BE2C (cell line): ENCODE data around the gene ASPG.

Source experiments
- DNase-seq: peaks from one replicate; pipeline ENCODE4 v3.0.0-alpha.2; 2020
- H3K27me3 ChIP-seq: fragments of 250-450 bp; sonication (Bioruptor Pico); 2 replicates; pipeline ENCODE4 v1.5.1; 2020; ENCODE audit warnings: mild to moderate bottlenecking
- H3K36me3 ChIP-seq: fragments of 250-450 bp; sonication (Bioruptor Pico); 2 replicates; pipeline ENCODE4 v1.5.1; 2020; ENCODE audit warnings: mild to moderate bottlenecking
- H3K4me1 ChIP-seq: fragments of 250-450 bp; sonication (Bioruptor Pico); 2 replicates; pipeline ENCODE4 v1.5.1; 2020
- H3K4me3 ChIP-seq: 2 replicates; pipeline ENCODE4 v1.5.1; 2011; ENCODE audit warnings: low read depth, low read length
- H3K9me3 ChIP-seq: fragments of 250-450 bp; sonication (Bioruptor Pico); 2 replicates; pipeline ENCODE4 v1.5.1; 2020
- TF ChIP-seq, protein P1 (sequence below): IDR thresholded peaks from 2 replicates; pipeline ENCODE4 v1.5.1; 2012; ENCODE audit warnings: mild to moderate bottlenecking, low read depth, low read length

Gene ASPG

DNA sequence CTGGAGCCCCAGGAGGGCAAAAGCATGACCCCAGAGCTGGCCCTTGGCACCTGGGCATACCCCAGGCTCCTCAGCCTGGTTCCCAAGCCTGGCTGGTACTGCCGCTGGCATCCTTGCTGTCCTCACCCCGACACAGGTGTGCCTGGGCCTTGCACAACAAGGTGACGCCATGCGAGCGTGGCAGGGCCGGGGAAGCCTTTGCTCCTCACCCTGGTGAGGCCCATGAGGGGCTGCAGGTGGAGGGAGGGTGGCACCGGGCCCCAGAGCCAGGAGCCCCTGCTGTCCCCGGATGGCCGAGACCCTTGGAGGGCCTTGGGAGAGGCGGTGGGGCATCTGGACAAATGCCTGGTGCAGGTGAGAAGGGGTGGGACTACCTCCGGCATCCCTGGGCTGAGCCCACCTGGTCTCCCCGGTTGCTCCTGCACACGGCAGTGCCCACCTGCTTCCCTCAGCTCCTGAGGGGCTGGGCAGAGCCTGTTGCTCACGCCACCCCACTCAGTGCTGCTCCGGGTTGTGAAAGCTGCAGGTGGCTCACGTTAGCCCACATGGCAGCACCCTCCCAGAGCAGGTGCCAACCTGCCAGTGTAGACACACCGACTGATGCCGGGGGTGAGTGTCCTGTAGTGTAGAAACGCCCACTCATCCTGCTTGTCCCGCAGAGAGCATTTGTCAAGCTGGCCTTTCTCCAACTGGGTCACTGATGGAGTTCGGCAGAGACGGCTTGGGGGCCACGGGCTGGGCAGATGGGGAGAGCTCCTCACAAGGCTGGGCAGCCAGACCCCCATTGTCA is 28.3 kb downstream of the ASPG start:
- TF ChIP-seq, protein P1, sequence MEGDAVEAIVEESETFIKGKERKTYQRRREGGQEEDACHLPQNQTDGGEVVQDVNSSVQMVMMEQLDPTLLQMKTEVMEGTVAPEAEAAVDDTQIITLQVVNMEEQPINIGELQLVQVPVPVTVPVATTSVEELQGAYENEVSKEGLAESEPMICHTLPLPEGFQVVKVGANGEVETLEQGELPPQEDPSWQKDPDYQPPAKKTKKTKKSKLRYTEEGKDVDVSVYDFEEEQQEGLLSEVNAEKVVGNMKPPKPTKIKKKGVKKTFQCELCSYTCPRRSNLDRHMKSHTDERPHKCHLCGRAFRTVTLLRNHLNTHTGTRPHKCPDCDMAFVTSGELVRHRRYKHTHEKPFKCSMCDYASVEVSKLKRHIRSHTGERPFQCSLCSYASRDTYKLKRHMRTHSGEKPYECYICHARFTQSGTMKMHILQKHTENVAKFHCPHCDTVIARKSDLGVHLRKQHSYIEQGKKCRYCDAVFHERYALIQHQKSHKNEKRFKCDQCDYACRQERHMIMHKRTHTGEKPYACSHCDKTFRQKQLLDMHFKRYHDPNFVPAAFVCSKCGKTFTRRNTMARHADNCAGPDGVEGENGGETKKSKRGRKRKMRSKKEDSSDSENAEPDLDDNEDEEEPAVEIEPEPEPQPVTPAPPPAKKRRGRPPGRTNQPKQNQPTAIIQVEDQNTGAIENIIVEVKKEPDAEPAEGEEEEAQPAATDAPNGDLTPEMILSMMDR: no peak
- Histone ChIP-seq H3K9me3 (no peaks in the 10 kb centered on the region), H3K4me3 (no peak overlapping the region), H3K36me3 (no peaks in the 10 kb centered on the region), H3K4me1 (no peaks in the 10 kb centered on the region; the same call in 1 of the 2 replicates), H3K27me3 (peaks cover 21% of the 10 kb centered on the region)
- peak; percentile 8 for DNase-seq

DNA sequence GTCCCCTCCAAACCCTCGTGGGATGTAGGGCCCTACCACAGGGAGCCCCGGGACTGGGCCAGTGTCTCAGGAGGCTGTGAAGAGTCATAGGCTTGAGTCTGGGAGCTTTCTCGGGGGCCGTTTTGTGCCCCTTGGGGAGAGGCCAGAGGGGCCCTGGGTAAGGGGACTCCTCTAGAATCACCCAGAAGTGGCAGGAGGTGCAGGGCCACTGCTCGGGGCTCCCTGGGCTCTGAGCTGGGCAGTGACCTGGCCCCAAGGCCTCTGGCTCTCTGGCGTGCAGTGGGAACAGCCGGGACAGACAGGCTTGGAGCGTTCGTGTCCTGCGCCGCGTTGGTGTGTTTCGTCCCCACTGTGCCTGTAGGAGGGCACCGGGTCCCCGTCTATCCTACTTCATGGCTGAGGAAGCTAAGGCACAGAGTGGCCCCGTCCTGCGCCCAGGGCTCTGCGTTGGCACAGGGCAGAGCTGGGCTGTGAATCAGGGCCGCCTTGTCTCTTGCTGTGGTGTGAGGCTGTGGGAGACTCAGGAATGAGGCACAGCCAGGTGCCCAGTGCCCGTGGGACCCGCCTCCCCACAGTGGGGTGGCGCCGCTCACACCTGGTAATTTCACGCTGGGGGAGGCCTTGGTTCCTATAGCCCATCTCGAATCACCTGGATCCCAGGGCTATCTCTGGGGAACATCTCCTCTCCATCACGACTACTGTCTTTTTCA is 29.1 kb downstream of the ASPG start:
- TF ChIP-seq, protein P1: no peak
- no peak for DNase-seq

DNA sequence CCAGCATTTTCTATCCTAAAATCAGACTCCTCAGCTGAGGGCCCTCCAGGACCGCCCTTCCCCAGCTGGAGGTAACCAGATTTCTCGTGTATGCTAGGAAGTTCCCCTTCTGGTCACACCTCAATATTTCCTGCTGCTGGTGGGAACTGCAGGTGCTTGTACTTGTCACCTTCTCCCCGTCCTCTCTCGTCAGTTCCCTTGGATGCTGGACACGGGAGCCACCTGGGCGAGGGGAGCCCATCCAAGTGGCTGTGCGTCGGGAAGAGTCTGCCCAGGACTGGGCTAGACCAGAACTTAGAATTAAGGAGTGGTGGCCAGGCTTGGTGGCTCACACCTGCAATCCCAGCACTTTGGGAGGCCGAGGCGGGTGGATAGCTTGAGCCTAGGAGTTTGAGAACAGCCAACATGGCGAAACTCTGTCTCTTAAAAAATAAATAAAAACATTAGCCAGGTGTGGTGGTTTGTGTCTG is 29.7 kb downstream of the ASPG start:
- no peaks in the 10 kb centered on the region; the same call in 1 of the 2 replicates for H3K4me1 ChIP-seq
- no peak overlapping the region for H3K4me3 ChIP-seq
- TF ChIP-seq, protein P1: no peak
- H3K27me3 ChIP-seq: peaks cover 21% of the 10 kb centered on the region
- H3K9me3 ChIP-seq: no peaks in the 10 kb centered on the region
- no peaks in the 10 kb centered on the region for H3K36me3 ChIP-seq
- no peak for DNase-seq

More for the DNA sequence above, 29.1 kb downstream of the ASPG start:
- H3K4me3 ChIP-seq: no peak overlapping the region
- H3K27me3 ChIP-seq: peaks cover 21% of the 10 kb centered on the region
- no peaks in the 10 kb centered on the region; the same call in 1 of the 2 replicates for H3K4me1 ChIP-seq
- H3K9me3 ChIP-seq: no peaks in the 10 kb centered on the region
- H3K36me3 ChIP-seq: no peaks in the 10 kb centered on the region

DNA sequence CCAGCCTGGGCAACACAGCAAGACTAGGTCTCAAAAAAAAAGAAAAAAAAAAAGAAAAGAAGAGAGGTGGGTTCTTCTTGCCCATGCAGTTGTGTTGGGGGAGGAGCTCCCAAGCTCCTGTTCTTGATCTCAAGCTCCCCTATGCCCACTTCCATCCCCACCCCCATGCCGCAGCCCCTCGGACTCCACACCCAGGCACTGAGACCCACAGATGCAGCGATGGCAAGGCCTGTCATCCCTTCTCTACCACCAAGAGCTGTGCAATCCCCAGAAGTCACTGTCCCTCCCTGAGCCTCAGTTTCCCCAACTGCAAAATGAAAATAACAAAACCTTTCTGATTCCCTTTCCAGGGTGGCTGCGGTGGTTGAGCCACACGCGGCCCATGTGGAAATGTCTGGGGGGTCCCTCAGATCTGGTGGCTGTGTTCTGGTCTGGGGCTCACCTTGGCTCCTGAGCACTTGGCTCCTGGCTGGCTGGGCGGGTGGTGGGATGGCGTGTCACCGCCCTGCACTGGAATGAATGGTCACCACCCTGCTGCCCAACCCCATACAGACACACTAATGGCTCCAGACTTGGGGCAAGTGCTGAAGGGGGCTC is 30.3 kb downstream of the ASPG start:
- H3K27me3 ChIP-seq: peaks cover 21% of the 10 kb centered on the region
- H3K4me1 ChIP-seq: no peaks in the 10 kb centered on the region; the same call in 1 of the 2 replicates
- no peak overlapping the region for H3K4me3 ChIP-seq
- TF ChIP-seq, protein P1: no peak
- H3K36me3 ChIP-seq: no peaks in the 10 kb centered on the region
- H3K9me3 ChIP-seq: no peaks in the 10 kb centered on the region
- DNase-seq: no peak

DNA sequence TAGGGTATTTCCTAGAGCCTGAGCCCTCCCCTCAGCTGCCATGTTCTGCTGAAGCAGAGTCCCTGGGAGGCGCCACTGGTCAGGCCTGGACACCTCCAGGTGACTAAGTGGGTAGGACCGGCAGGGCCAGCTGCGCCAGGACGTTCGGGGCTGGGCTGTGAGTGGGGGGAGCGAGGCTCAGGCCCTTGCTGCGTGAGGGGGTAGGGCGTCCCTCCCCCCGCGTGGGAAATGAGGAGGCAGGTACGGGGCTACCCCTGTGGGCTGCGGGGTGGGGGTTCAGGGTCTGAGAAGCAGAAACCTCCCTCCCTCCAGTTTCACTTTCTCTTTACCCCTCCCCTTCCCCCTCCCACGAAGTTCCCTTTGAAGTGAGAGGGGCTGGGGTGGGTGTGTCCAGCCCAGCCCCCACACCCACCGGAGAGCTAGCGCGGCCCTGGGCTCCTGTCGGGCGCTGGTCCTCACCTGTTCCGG is 30.8 kb downstream of the ASPG start:
- Histone ChIP-seq H3K4me3 (peak overlapping the region; percentile 26), H3K36me3 (no peaks in the 10 kb centered on the region), H3K4me1 (no peaks in the 10 kb centered on the region), H3K27me3 (peaks cover 21% of the 10 kb centered on the region), H3K9me3 (no peaks in the 10 kb centered on the region)
- DNase-seq: no peak
- TF ChIP-seq, protein P1: no peak
